GM18870 (cell line): ENCODE results near the gene ZDHHC19.
A peak's percentile ranks its signal among the peaks of the same experiment; 100 is the strongest.
"Not testable (repeated sequence)": the region's sequence is repeated elsewhere in the genome, so short reads cannot be mapped to it uniquely, and the experiment has no call there.

Source experiments
- ATAC-seq: cut with Tn5 transposase; IDR thresholded peaks from one replicate; pipeline ENCODE4 v1.9.1; 2021; ENCODE audit warnings: moderate library complexity; ENCODE audit not compliant: unreplicated experiment

Gene ZDHHC19

DNA sequence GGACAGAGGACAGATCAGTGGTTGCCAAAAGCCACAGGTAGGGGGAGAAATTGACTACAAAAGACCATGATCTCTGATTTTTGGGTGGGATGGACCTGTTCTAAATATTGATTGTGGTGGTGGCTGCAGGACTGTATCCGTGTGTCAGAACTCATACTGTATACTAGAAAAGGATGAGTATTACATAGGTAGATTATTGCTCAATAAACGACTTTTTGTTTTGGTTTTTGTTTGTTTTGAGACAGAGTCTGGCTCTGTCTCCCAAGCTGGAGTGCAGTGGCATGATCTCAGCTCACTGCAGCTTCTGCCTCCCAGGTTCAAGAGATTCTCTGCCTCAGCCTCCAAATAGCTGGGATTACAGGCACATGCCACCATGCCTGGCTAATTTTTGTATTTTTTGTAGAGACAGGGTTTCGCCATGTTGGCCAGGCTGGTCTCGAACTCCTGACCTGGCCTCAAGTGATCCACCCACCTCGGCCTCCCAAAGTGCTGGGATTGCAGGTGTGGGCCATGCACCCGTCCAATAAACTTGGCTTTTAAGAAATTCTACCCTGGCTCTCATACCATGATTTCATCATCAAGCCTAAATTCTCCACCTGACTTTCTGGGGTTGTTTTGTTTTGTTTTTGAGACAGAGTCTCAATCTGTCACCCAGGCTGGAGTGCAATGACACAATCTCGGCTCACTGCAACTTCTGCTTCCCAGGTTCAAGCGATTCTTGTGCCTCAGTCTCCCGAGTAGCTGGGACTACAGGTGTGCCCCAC, 5.6 kb downstream of the ZDHHC19 start:
- not testable (repeated sequence) for ATAC-seq

DNA sequence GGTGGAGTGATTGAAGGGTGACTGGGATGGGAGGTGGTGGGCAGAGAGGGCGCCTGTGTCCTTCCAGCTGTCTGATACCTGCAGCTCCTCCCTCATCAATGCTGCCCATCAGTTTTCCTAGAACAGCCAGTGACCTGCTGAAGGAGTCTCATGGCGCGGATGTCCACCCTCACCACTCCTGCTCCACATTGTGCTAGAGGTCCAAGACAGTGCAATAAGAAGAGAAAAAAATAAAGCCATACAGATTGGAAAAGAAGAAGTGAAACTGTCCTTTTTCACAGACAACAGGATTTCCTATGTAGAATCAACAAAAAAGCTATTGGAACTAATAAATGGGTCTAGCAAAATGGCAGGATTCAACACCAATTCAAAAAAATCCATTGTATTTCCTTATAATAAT, 7.4 kb downstream of the ZDHHC19 start:
- ATAC-seq: no peak

DNA sequence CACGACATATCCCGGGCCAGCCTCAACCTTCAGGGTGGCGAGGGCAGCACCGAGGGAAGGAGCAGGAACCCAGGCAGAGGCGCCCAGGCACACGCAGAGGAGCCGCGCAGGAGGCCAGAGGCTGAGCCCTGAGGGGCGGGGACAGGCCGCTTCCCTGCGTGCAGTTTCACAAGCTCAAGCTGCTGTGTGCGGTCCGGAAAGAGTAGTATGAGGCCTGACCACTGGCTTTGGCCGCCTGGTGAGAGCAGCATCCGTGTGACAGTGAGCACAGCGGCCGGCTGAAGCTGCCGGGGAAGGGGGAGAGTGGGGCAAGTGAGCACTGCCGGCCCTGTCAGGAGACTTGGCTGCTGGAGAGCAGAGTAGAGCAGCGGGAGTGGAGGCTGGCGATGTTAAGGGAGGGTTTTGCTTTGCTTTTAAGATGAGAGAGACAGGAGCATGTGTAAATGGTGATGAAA, 8.7 kb downstream of the ZDHHC19 start:
- no peak for ATAC-seq

DNA sequence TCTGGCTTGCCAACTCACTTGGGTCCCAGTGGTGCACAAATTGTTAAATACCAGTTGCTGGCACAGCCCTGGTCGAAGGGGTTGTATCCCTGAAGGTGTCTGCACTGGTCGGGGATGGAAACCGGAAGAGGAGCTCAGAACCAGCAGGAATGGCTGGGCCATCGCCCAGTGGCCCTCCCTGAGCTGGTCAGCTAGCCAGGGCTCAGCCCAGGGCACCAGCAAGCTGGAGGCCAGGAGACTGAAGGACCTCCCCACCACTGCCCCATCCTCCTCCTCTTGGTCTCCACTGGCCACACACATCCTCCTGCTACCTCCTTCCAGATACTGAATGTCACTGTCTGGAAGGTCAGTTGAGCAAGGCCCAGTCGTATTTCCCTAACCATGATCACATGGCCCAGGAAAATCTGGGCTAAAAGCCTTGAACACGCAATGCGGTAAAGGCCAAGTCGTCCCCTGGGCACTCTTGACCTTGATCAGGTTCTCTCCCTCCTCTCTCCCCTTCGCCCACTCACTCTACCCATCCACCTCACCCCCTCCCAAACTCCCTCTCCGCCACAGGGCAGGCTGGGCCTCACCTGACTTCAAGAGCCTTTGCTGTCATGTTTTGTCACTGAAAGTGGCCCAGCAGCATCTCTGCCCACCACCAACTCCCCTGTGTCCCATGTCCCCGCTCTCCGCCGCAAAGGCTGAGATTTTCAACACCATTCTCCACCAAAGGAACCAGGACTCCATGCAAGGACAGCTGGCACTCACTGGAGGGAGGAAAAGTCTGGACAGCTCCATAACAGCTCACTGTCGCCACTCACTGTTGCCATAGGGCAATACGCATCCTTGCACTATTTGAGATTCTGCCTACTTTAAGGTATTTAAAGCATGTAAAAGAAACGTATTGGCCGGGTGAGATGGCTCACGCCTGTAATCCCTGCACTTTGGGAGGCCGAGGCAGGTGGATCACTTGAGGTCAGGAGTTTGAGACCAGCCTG, 12.1 kb downstream of the ZDHHC19 start:
- ATAC-seq: no peak

DNA sequence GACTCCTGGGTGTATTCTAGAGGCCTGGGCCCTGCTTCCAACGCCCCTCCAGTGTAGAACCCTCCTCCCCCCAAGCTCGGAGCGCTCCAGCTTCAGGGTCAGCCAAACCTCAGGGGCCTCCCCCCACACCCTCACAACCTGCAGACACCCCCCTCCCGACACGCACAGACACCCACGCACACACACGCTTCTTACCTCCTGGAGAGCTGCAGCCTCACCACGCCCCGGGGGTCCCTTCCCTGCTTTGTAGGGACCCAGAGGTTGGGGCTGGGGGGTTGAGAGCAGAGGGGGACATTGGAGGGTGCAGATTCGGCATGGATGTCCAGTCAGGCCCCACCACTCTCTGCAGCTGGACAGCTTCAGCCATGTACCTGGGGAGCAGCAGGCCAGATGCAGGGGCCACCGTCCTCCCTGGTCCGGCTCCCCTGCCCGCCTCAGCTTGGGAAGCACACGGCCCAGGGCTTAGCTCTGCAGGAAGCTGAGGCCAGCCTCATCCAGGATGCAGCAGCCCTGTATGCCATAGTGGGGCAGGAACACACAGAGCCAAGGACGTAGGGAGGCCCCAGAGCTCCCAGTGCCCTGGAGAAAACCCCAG, 13.0 kb downstream of the ZDHHC19 start:
- ATAC-seq: no peak

DNA sequence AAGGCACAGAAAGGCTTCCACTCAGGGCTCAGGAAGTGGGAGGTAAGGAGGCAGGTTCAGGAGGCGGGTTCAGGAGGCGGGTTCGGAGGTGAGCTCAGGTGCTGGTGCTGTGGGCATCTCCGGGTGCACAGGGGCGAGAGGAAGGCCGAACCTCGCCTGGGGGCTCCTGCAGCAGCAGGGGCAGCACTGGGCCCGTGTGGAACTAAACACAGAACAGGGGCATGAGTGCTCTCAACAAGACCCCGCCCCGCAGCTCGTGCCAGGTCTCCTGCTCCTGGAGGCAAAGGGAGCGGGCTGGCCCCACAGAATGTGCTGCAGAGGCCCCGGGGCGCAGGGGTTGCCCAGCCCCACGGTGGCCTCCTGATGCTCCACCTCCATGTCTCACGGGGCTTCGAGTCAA, 13.7 kb downstream of the ZDHHC19 start:
- no peak for ATAC-seq

DNA sequence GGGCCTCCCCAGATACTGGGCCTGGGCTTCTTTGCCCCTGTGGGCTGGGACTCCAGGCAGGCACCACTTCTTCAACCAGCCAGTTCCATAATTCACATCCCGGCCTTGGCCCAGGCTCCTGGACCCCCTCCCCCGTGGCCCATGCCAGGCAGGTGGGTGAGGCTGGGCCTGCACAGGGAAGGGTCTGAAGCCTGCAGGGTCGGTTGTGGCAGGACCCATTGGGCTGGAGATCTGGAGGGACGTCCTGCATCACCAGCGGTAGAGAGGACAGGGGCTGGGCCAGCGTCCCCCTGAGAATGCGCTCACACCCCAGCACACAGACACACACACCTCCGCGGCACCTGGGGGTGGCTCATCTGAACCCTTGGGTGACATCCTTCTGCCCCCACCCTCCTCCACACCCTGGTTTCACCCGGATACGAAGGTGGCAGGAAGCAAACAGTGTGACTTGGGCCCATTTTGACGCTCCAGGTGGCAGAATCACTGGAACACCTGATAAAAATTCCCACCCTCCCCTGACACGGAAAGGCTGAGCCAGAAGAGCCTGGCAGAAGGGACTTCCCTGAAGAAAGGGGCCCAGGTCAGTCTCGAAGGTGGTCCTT, 15.4 kb downstream of the ZDHHC19 start:
- no peak for ATAC-seq

DNA sequence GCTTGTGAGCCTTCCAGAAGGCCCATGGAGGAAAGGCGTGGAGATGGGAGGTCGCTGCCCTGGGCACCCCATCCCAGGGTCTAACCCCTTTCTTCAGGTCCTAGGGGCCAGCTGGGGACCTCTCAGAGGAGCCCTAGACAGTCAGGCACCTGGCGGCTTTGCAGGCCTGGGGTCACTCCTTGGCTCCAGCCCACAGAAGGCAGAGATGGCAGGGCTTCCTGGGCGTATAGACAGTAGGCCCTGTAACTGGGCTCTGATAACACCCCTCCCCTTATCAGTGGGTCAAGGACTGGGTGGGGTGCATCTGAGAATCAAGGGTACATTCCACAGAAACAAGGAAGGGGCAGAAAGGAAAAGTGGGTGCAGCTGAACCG, 16.7 kb downstream of the ZDHHC19 start:
- no peak for ATAC-seq

DNA sequence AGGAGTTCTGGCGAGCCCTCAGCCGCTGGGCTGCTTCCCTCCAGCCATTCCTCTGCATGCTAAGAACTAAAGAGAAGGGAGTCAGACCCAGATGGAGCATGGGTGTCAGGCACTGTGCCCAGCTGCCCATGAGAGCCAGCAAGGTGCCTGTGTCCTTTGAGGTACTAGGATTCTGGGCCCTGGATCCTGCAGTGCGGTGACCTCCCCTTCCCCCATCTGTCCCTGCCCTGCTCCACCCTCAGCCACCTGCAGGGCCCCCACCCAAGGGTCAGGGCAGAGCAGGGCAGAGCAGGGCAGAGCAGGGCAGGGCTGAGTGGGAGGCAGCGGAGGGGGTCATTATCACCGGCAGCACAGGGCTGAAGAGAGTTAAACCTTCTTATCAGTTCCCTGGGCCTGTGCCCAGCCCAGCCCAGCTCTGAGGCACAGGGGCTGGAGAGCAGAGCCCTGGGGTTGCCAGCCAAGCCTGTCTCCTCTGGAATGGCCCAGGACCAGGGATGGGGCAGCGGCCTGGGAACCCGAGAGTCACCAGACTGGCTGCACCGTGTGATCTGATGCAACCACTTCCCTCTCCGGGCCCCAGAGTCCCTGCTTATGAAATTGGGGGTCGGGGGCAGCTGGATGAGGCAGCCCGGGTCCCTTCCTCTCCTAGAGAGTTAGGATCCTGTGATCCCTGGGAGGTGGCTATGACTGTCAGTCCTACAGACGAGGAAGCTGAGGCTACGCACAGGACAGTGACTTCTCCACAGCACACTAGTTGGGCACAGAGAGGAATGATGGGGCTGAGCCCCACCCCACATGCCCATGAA, 17.3 kb downstream of the ZDHHC19 start:
- ATAC-seq: no peak

DNA sequence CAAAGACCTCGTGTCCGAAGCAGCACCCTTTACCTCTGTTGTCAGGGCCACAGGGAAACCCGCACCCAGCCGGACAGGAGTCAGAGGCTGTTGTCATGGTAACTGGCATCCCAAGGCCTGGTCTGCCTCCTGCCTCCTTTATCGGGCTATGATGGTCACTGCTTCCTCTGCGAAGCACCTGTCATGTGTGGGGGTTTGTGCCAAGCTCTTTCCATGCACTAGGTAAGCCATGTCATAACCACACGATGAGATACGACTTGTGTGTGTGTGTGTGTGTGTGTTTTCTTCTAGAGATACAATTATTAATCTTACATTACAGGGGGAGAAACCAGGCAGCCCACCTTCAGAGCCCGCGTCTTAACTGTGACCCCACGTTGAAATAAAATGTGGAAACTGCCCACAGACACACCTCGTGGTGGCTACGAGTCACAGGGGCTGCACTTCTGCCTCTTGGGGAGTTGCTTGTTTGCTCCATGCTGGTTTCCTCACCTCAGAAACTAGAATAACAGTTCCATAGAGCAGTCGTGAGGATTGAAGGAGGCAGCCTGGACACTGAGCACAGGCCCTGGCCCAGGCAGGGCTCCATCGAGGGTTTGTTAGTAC, 18.0 kb downstream of the ZDHHC19 start:
- no peak for ATAC-seq

DNA sequence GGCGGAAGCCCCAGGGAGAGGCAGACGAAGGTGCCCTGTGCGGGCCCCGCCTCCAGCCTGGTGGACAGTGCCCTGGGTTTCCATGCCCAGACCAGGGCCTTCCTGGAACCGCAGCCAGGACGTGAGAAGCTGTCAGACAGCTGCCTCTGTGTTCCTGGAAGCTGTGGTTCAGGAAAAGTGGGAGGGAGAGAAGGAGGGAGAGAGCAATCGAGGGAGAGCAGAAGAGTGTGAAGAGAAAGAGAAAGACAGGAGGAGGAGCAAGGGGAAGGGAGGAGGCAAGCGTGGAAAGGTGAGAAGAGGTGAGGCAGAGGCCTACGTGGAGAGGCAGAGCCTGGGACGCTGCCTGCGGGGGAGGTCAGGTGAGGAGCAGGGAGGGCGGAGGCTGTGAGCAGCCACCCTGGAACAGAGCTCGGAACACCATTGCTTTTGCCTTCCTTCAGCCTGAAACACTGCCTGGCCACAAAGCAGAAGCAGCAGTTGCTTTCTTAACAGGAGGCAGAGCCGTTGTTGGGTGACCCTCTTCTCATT, 18.6 kb downstream of the ZDHHC19 start:
- peak; percentile 16 for ATAC-seq

DNA sequence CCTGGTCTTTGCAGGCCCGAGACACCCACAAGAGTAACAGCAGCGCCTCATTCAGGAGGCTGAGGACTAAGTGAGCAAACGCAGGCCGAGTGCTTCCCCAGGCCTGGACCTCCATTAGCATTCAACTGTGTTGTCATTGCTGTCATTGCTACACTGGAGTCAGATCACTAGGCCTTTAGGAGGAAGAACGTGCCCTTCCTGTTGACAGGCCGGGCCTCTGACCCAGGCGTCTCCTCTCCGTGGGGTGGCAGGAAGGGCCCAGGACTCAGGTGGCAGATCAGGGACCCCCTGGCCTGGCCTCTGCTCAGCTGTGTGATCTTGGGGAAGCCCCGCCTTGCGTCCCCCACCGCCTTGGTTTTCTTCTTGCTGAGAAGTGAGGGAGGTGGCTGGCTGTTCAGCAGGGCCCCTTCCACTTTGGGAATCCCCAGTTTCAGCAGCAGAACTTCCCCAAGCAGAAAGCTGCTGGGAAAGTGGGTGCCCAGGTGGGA, 19.1 kb downstream of the ZDHHC19 start:
- peak; percentile 31 for ATAC-seq

DNA sequence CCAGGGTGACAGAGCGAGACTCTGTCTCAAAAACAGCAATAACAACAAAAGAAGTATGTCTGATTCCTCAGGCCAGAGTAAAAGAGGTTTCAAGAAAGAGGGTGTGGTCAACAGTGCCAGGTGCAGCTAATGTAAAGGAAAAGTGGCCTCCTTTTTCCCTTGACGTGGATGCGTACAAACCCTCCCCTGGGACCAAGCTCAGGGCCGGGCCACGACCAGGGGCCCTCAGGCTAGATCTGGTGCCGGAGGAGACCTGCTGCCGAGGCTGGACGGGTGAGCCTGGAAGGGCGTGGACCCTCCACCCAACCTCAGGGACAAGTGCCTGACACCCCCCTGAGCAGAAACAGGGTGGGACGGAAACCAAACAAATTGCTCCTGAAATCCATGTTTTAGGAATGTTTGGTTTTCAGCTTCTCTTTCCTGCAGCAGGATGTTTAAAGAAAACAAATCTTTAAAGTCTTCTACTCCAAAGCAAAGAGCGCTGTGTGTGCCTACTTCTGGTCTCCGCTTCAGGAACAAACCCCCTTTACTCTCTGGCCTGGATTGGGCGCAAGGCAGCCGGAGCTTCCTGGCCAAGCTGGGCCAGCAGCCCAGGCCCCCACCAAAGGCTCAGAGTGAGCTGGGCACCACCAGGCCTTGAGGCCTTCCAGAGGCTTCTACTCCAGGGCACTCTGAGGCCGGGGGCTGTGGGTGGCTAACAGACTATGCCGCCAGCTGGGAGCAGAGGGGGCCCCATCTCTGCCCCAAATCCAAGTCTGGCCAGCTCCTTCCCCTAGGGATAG, 21.4 kb downstream of the ZDHHC19 start:
- ATAC-seq: no peak

DNA sequence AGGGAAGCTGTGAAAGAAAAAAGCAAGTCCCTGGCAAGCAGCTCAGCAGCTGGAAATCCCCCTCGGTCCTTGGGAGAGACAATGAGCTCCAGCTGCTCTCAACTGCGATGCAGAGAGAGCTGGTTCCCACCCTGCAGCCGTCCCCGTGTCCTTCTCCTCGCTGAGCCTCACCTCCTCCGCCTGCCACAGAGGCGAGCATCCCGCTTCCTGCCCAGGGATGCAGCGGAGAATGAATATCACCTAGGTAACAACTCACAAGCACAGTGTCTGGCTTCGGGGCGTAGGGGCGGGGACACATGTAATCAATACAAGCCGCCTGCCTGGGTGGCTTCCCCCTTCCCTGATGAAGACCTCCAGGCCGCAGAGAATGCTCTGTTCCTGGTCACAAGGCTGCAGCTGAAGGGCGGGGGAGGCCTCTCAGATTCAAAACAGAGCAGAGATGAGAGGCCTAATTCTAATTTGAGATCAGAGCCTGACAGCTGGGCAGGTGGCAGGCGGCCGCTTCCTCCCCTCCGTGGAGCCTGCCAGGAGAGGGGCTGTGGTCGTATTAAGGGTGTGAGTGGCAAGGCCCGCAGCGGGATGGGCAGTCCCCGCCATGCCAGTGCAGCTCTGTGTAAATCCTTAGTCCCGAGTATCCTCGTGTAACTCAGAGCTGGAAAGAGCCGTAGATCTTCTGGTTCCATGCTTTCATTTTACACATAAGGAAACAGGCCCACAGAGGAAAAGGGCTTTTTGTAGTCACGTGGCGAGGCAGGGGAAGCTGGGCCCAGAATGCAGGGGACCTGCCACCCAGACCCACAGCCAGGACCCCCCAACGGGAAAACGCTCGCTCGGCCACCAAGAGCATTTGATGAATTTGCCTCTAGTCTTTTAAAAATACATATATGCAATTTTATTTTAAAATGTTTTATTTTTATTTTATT, 24.3 kb downstream of the ZDHHC19 start:
- ATAC-seq: peak; percentile 36

DNA sequence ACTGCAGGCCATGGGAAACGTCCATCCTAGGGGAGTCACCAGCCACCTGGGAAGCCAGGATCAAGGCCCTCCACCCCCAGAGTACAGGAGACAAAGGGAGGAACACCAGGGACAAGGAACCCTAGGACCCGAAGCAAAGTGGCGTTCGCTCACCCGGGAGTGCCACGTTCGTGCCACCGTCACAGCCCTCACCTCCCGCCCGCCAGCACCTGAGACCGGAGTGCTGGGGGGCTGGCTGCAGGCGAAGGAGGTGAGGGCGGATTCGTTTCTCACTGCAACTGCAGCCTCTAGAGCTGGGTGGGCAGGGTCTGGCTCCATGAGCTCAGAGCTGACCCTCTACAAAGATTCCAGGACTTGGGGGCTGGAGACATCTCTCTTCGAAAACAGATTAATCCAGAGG, 26.3 kb downstream of the ZDHHC19 start:
- no peak for ATAC-seq

DNA sequence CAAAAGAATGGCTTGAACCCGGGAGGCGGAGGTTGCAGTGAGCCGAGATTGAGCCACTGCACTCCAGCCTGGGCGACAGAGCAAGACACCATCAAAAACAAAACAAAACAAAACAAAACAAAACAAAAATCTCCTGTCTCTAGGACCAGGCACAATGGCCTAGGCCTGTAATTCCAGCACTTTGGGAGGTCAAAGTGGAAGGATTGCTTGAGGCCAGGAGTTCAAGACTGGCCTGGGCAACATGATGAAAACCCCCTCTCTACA, 27.1 kb downstream of the ZDHHC19 start:
- ATAC-seq: not testable (repeated sequence)

DNA sequence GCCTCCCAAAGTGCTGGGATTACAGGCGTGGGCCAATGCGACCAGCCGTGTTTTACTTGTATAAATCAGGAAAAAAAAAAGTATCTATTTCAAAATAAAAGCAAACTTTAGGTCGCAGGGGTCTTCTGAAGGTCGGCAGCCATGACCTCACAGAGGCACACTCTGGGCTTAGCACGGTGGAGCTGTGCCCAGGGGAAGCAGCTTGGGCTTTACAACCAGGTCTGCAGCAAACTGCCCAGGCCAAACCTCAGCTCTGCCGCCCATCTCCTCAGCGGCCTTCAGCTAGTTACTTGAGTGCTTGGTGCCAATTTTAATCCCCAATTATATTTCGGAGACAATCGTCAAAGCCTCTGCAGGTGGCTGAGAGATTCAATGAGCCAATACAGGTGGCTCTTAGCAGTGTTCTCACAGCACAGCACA, 30.1 kb downstream of the ZDHHC19 start:
- no peak for ATAC-seq

DNA sequence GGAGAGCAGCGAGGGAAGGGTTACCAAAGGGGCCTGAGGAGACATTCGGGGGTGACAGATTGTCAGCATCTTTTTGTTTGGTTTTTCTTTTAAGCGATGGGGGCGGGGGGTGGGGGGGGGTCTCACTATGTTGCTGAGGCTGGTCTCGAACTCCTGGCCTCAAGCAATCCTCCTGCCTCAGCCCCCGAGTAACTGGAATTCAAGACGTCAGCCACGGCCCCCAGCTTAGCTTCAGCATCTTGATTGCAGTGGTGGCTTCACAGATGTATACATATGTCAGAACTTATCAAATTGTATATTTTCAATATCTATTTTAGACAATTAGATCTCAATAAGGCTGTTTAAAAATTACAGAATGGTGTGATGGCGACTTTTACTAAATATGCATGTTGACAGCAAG, 30.9 kb downstream of the ZDHHC19 start:
- no peak for ATAC-seq
